HT1080 (cell line): ENCODE data around the gene TOX4. TPM values are rescaled to one million over a fixed set of nuclear protein-coding genes. Genes with fewer than 3 reads are reported as not detected.
"Not testable (repeated sequence)": the region's sequence is repeated elsewhere in the genome, so short reads cannot be mapped to it uniquely, and the experiment has no call there.

Source experiments
- DNase-seq: peaks from one replicate; pipeline ENCODE4 v3.0.0-alpha.2; 2015; ENCODE audit warnings: low read depth
- small RNA-seq: library from RNA; depleted of rRNA; stranded (forward); fragments of <200 nt; gene quantifications from one replicate; pipeline ENCODE3, GENCODE V24; 2014
- total RNA-seq: library from RNA; depleted of rRNA; stranded (reverse); fragments of >200 nt; shearing (Covaris generic); gene quantifications from 2 replicates; pipeline ENCODE4 v1.2.3, GENCODE V29; 2014; rRNA removed

Gene TOX4
- total RNA-seq, 1 experiment from 2014 or later, result 46.2 TPM

GRCh38 chr14:21534576-21534975 is 57.6 kb downstream of the TOX4 start:
- no peak for DNase-seq

- DNase-seq, result no peak
These were observed 58.8 kb downstream of the TOX4 start for GRCh38 chr14:21535545-21536417.

- no peak for DNase-seq
These were observed 59.6 kb downstream of the TOX4 start for GRCh38 chr14:21536418-21537089.

GRCh38 chr14:21537090-21537424 is 60.1 kb downstream of the TOX4 start:
- no peak for DNase-seq

- DNase-seq, result no peak
These were observed 62.4 kb downstream of the TOX4 start for GRCh38 chr14:21539189-21539940.

- no peak for DNase-seq
These were observed 64.5 kb downstream of the TOX4 start for GRCh38 chr14:21541413-21542074.

GRCh38 chr14:21543521-21543960 is 66.5 kb downstream of the TOX4 start:
- no peak for DNase-seq

- no peak for DNase-seq
These were observed 67.0 kb downstream of the TOX4 start for GRCh38 chr14:21543963-21544362.

- not testable (repeated sequence) for DNase-seq
These were observed 67.6 kb downstream of the TOX4 start for GRCh38 chr14:21544588-21544987.

Small RNA genes within 50 kb of the gene (small RNA-seq; reads per million reads assigned to genes)
- gene RN7SL650P, result not detected

Other genes with a start within 250 kb of the TOX4 start
- 1,396 and 1,870 TPM in 2 replicates for gene HNRNPC, start 207.8 kb upstream of the TOX4 start, total RNA-seq
- gene RPGRIP1, start 197.1 kb upstream of the TOX4 start, total RNA-seq, result not detected in 2 replicates
- gene SUPT16H, start 93.2 kb upstream of the TOX4 start, total RNA-seq, result 112 and 124 TPM in 2 replicates
- 53.8 and 58.3 TPM in 2 replicates for gene CHD8, start 21.1 kb upstream of the TOX4 start, total RNA-seq
- 11.8 and 16.6 TPM in 2 replicates for gene RAB2B, start 236 bp upstream of the TOX4 start, total RNA-seq
- gene METTL3, start 34.1 kb downstream of the TOX4 start, total RNA-seq, result 96.6 and 99.7 TPM in 2 replicates
- gene SALL2, start 49.2 kb downstream of the TOX4 start, total RNA-seq, result 0.03 TPM in 2 replicates
- gene OR10G3, start 102.9 kb downstream of the TOX4 start, total RNA-seq, result not detected in 2 replicates
- not detected in 2 replicates for gene OR10G2, start 157.7 kb downstream of the TOX4 start, total RNA-seq
- gene OR4E2, start 176.6 kb downstream of the TOX4 start, total RNA-seq, result not detected in 2 replicates
- gene OR4E1, start 196.6 kb downstream of the TOX4 start, total RNA-seq, result not detected in 2 replicates